HepG2 (cell line): ENCODE data around the gene NOX3. TPM values are rescaled to one million over a fixed set of nuclear protein-coding genes. Genes with fewer than 3 reads are reported as not detected.
A peak's percentile ranks its signal among the peaks of the same experiment; 100 is the strongest.

ENCODE experiments used
- ATAC-seq: fragments of 200-7000 bp; cut with Tn5 transposase; 3 replicates; pipeline ENCODE4 v1.9.1; 2020; ENCODE audit warnings: mild to moderate bottlenecking, moderate library complexity
- BruUV-seq: library from RNA; stranded (reverse); fragments of 400-500 nt; replicated peaks from 2 replicates; lab custom pipeline; 2021; lab: Mats Ljungman, UMichigan
- CTCF ChIA-PET: fragments of 300-600 bp; formaldehyde crosslinking; extraction: SDS; loops from one replicate; lab custom pipeline; 2021; ENCODE audit warnings: low total read pairs, inconsistent platforms, low intra/inter-chr PET ratio; lab: Yijun Ruan, JAX
- POLR2A ChIA-PET: fragments of 350-600 bp; sonication (Branson Sonifier 250); formaldehyde crosslinking; loops from one replicate; lab custom pipeline; 2020; ENCODE audit warnings: antibody characterized with exemption, inconsistent platforms; lab: Yijun Ruan, JAX
- DNase-seq: peaks from one replicate; pipeline ENCODE4 v3.0.0-alpha.2; 2015; ENCODE audit warnings: low spot score
- FAIRE-seq: peaks from 3 replicates; lab custom pipeline; 2011; peaks lifted over from hg19 to GRCh38; lab: Jason Lieb, UNC
- H2AFZ ChIP-seq: one replicate; pipeline ENCODE4 v1.6.1; 2011; ENCODE audit warnings: low read length, inconsistent platforms
- H3K27ac ChIP-seq: fragments of 300-600 bp; 3 replicates; pipeline ENCODE4 v1.8.0; 2011; ENCODE audit warnings: mixed run types, mild to moderate bottlenecking, mixed read lengths, low read length, inconsistent platforms; ENCODE audit not compliant: insufficient read depth; ENCODE audit errors: extremely low read length
- H3K27me3 ChIP-seq, 2 experiments: fragments of 200-600 bp in 1 of 2; 2 replicates in 1 of 2; 3 replicates in 1 of 2; pipeline versions ENCODE4 v1.6.0 to v1.8.0; 2011; ENCODE audit warnings: low read length in 2 of 2, mild to moderate bottlenecking in 2 of 2, moderate library complexity in 2 of 2, inconsistent platforms in 1 of 2; ENCODE audit not compliant: insufficient read depth in 2 of 2, control insufficient read depth in 1 of 2
- H3K36me3 ChIP-seq, 2 experiments: fragments of 200-600 bp in 1 of 2; replicated peaks in 1 of 2; 2 replicates in 1 of 2; 3 replicates in 1 of 2; pipeline versions ENCODE4 v1.5.1 to v1.8.0; 2011; ENCODE audit warnings: low read length in 2 of 2, inconsistent platforms in 1 of 2; ENCODE audit not compliant: insufficient read depth in 2 of 2, control insufficient read depth in 1 of 2
- H3K4me1 ChIP-seq: 2 replicates; pipeline ENCODE4 v1.5.1; 2012; ENCODE audit warnings: low read length, inconsistent platforms; ENCODE audit not compliant: insufficient read depth
- H3K4me2 ChIP-seq: 2 replicates; pipeline ENCODE4 v1.6.0; 2011; ENCODE audit warnings: low read depth, low read length, inconsistent platforms
- H3K4me3 ChIP-seq, 3 experiments: fragments of 200-600 bp in 1 of 3; sonication (generic), shearing (Covaris generic) in 1 of 3; replicated peaks in 1 of 3; 2 replicates each; pipeline ENCODE4 v1.5.1; 2011 to 2016; ENCODE audit warnings: low read length in 3 of 3, inconsistent platforms in 2 of 3, low read depth in 2 of 3, mild to moderate bottlenecking in 2 of 3, control low read depth in 1 of 3, mixed read lengths in 1 of 3; ENCODE audit not compliant: insufficient read depth in 1 of 3
- H3K79me2 ChIP-seq: one replicate; pipeline ENCODE4 v1.6.1; 2011; ENCODE audit warnings: low read length, inconsistent platforms; ENCODE audit not compliant: insufficient read depth
- H3K9ac ChIP-seq: 2 replicates; pipeline ENCODE4 v1.6.0; 2011; ENCODE audit warnings: mild to moderate bottlenecking, low read depth, low read length, inconsistent platforms; ENCODE audit not compliant: insufficient read depth
- H3K9me3 ChIP-seq: 2 replicates; pipeline ENCODE4 v1.5.1; 2012; ENCODE audit warnings: mild to moderate bottlenecking, low read length
- H4K20me1 ChIP-seq: 2 replicates; pipeline ENCODE4 v1.6.0; 2011; ENCODE audit warnings: inconsistent platforms, mild to moderate bottlenecking, low read length, moderate library complexity; ENCODE audit not compliant: insufficient read depth
- JUNB ChIP-seq: sonication (generic); formaldehyde crosslinking; IDR thresholded peaks from 2 replicates; pipeline ENCODE4 v1.8.0; 2022; ENCODE audit warnings: missing genetic modification reagents, mild to moderate bottlenecking, borderline replicate concordance
- MXI1 ChIP-seq: IDR thresholded peaks from 3 replicates; pipeline ENCODE4 v1.6.1; 2012; ENCODE audit warnings: low read depth, low read length, inconsistent platforms, borderline replicate concordance
- NR2C2 ChIP-seq: sonication (generic); formaldehyde crosslinking; IDR thresholded peaks from 2 replicates; pipeline ENCODE4 v1.4.0; 2020; ENCODE audit warnings: missing genetic modification reagents, mild to moderate bottlenecking, moderate library complexity, borderline replicate concordance
- NR2F1 ChIP-seq, 2 experiments: fragments of 450-650 bp in 1 of 2; formaldehyde crosslinking in 1 of 2; IDR thresholded peaks; 2 replicates each; pipeline versions ENCODE4 v1.5.0 to v1.6.1; 2016 to 2020; ENCODE audit warnings: mild to moderate bottlenecking in 1 of 2, missing compliant biosample characterization in 1 of 2, missing genetic modification reagents in 1 of 2, moderate library complexity in 1 of 2
- SNAI1 ChIP-seq: sonication (generic); formaldehyde crosslinking; IDR thresholded peaks from 2 replicates; pipeline ENCODE4 v1.5.0; 2020; ENCODE audit warnings: mild to moderate bottlenecking, missing genetic modification reagents, borderline replicate concordance
- SOX5 ChIP-seq: IDR thresholded peaks from 2 replicates; pipeline ENCODE4 v1.6.1; 2016; ENCODE audit warnings: borderline replicate concordance
- TFE3 ChIP-seq: IDR thresholded peaks from 2 replicates; pipeline ENCODE4 v1.6.1; 2016
- USF2 ChIP-seq, 2 experiments: sonication (generic) in 1 of 2; formaldehyde crosslinking in 1 of 2; IDR thresholded peaks; 2 replicates each; pipeline versions ENCODE4 v1.5.1 to v1.6.1; 2011 to 2020; ENCODE audit warnings: borderline replicate concordance in 1 of 2, low read depth in 1 of 2, low read length in 1 of 2, mild to moderate bottlenecking in 1 of 2, missing genetic modification reagents in 1 of 2, moderate library complexity in 1 of 2
- YEATS2 ChIP-seq: sonication (generic); formaldehyde crosslinking; IDR thresholded peaks from 2 replicates; pipeline ENCODE4 v1.4.0; 2020; ENCODE audit warnings: missing genetic modification reagents, borderline replicate concordance
- ZBTB20 ChIP-seq: sonication (generic); formaldehyde crosslinking; IDR thresholded peaks from 2 replicates; pipeline ENCODE4 v1.8.1; 2023; ENCODE audit warnings: missing genetic modification reagents, low read depth, mild to moderate bottlenecking, borderline replicate concordance
- ZKSCAN8 ChIP-seq: IDR thresholded peaks from 2 replicates; pipeline ENCODE4 v1.6.1; 2016; ENCODE audit warnings: borderline replicate concordance, missing genetic modification reagents, missing compliant biosample characterization
- ZNF12 ChIP-seq: sonication (generic); formaldehyde crosslinking; IDR thresholded peaks from 2 replicates; pipeline ENCODE4 v1.5.0; 2020; ENCODE audit warnings: missing genetic modification reagents
- ZNF761 ChIP-seq: sonication (generic); formaldehyde crosslinking; conservative IDR thresholded peaks from 2 replicates; pipeline ENCODE4 v1.4.0; 2020; ENCODE audit warnings: mild to moderate bottlenecking, missing genetic modification reagents
- WGBS: methylation state at CpG from one replicate; pipeline ENCODE4 v1.1.6; 2017; ENCODE audit warnings: low lambda C conversion rate; 5-methylcytosine and 5-hydroxymethylcytosine counted together
- in situ Hi-C: cut with HindIII; loops from 2 replicates; pipeline ENCODE4 v1.10.0; 2017; ENCODE audit warnings: low pct_unique_long_range_greater_than_20kb; ENCODE audit not compliant: extremely low pct_ligation_motif_present
- intact Hi-C: fragments of 100-400 bp; cut with micrococcal nuclease; formaldehyde crosslinking; loops from one replicate; pipeline ENCODE4 v1.10.0; 2022; ENCODE audit not compliant: unreplicated experiment
- polyA plus RNA-seq, 8 experiments: library from polyadenylated mRNA; depleted of rRNA in 3 of 8; stranded (reverse) in 7 of 8; unstranded in 1 of 8; fragments of >200 nt; fragmentation: Illumina TruSeq in 4 of 8; extraction: Trizol in 4 of 8; gene quantifications; 2 replicates each; pipeline versions ENCODE4 v1.2.1 to v1.2.3, GENCODE V29; 2011 to 2016; ENCODE audit warnings: low read depth in 4 of 8, missing spikeins in 1 of 8, mixed read lengths in 1 of 8; ENCODE audit not compliant: insufficient read depth in 1 of 8
- total RNA-seq, 5 experiments: library from RNA; depleted of rRNA; stranded (reverse); fragments of >200 nt; fragmentation: Illumina TruSeq; extraction: Trizol; gene quantifications; 2 replicates each; pipeline ENCODE4 v1.2.3, GENCODE V29; 2016; ENCODE audit warnings: low read depth in 1 of 5
- TF ChIP-seq, protein P1 (sequence below): sonication (generic); formaldehyde crosslinking; IDR thresholded peaks from 2 replicates; pipeline ENCODE4 v1.4.0; 2020; ENCODE audit warnings: missing genetic modification reagents, borderline replicate concordance
- TF ChIP-seq, protein P2 (sequence below): IDR thresholded peaks from 2 replicates; pipeline ENCODE4 v1.6.1; 2016; ENCODE audit warnings: missing genetic modification reagents, missing compliant biosample characterization

Gene NOX3
- total and polyA plus RNA-seq, 2 of the 13 experiments (the other 11 are each of a cell fraction or from before 2014, with no cell fraction given): 0.09 to 0.18 TPM

DNA sequence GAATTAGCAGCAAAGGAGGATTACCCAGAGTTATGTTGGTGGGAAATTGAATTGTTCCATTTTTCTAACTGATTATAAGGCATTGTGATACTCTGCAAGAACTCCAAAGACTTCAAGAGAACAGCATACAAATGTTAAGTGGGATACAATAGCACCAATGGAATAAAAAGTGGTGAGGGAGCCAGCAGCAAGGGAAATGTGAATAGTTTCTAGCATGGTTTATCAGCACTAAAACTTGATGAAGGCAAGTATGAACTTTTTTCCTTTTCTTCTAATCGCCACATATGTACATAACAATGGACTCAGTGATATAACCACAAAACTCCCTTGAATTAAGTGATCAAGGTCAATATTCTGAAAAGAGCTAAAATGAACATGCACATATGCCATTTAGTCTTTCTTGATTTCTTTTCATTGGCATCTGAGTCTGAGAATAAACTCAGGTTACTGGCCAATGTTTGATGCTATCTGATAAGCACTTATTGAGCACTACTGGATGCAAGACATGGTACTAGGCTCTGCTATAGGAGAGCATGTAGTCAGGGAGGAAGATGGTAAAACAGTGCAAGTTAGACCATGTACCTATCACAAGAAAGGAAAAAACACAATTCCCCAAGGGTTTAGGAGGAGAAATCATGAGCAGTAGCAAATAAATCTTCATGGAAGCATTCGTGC, 36.6 kb upstream of the NOX3 start (continued):
- TF ChIP-seq USF2 (IDR thresholded peaks at IDR 0.05; ENCODE audit: low read depth, low read length) (no peak), USF2 (CRISPR knock-in tag; IDR thresholded peaks at IDR 0.05; ENCODE audit: borderline replicate concordance) (no peak), ZNF761 (CRISPR knock-in tag) (no peak), MXI1 (no peak)

DNA sequence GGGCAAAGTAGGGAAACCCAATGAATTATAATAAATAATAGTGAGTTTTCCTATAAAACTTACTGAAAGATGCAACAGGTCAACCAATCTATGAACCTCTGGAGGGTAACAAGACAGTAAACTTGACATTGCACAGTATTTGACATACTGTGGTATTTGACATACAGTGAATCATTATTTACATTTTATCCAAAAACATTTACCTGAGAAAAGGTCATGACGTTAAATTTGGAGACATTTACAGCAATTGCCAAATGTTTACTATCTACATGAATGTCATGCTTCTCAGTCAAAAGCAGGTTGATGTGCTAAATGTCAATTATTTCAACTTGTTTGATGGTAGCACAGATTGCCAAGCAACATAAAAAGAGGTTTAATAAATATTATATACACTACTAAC, 35.8 kb upstream of the NOX3 start:
- Histone ChIP-seq H3K9me3 (0 out of 2 replicates have a peak, but pooled peaks cover 9% of the 10 kb centered on the region), H3K4me2 (no peak overlapping the region), H3K9ac (no peak overlapping the region), H3K27ac (peak overlapping the region; percentile 49), H3K79me2 (no peaks in the 10 kb centered on the region), H3K4me3 (no peak overlapping the region), H3K27me3 (no peaks in the 10 kb centered on the region), H3K4me1 (peaks cover 98% of the 10 kb centered on the region), H3K36me3 (no peaks in the 10 kb centered on the region), H4K20me1 (no peaks in the 10 kb centered on the region), H2AFZ (no peak overlapping the region)
- no TSS peak for BruUV-seq
- 6% methylated on average over 1 of the region's 1 CpG for WGBS
- CTCF ChIA-PET: no interaction called here
- FAIRE-seq (no peak), ATAC-seq (no peak), DNase-seq (peak; percentile 81)
- intact Hi-C loops: no loop called here
- in situ Hi-C loops: no loop called here
- POLR2A ChIA-PET: interaction anchor here (1.5 to 2.9 kb wide), 2 partner anchors 163 to 178 kb away, joined by 3 to 49 read pairs; no protein-coding TSS in a partner anchor
- peak; percentile 79; the same call in 1 of the 2 replicates for TF ChIP-seq ZBTB20 (CRISPR knock-in tag)
- peak; percentile 90; the same call in 1 of the 2 replicates for TF ChIP-seq JUNB (CRISPR knock-in tag)
- 0 out of 2 replicates have a peak, but pooled peaks have one; percentile 9 for TF ChIP-seq SNAI1 (CRISPR knock-in tag)
- TF ChIP-seq NR2F1 (CRISPR knock-in tag; IDR thresholded peaks at IDR 0.05): peak; percentile 84 to 85
- no peak for TF ChIP-seq YEATS2
- TF ChIP-seq SOX5 (CRISPR knock-in tag): peak; percentile 87; the same call in 1 of the 2 replicates
- TF ChIP-seq, protein P1, sequence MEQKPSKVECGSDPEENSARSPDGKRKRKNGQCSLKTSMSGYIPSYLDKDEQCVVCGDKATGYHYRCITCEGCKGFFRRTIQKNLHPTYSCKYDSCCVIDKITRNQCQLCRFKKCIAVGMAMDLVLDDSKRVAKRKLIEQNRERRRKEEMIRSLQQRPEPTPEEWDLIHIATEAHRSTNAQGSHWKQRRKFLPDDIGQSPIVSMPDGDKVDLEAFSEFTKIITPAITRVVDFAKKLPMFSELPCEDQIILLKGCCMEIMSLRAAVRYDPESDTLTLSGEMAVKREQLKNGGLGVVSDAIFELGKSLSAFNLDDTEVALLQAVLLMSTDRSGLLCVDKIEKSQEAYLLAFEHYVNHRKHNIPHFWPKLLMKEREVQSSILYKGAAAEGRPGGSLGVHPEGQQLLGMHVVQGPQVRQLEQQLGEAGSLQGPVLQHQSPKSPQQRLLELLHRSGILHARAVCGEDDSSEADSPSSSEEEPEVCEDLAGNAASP (CRISPR knock-in tag): peak; percentile 97
- TF ChIP-seq ZKSCAN8 (CRISPR knock-in tag): peak; percentile 89; the same call in 1 of the 2 replicates
- TF ChIP-seq, protein P2, sequence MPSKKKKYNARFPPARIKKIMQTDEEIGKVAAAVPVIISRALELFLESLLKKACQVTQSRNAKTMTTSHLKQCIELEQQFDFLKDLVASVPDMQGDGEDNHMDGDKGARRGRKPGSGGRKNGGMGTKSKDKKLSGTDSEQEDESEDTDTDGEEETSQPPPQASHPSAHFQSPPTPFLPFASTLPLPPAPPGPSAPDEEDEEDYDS (CRISPR knock-in tag): peak; percentile 24; the same call in 1 of the 2 replicates
- TF ChIP-seq ZNF12: peak; percentile 19; the same call in 1 of the 2 replicates
- peak; percentile 50; the same call in 1 of the 2 replicates for TF ChIP-seq NR2C2 (CRISPR knock-in tag)
- peak; percentile 61; the same call in 1 of the 2 replicates for TF ChIP-seq TFE3 (CRISPR knock-in tag)
